Measurements from ENCODE around the gene SEC24B. TPM values are rescaled to one million over a fixed set of nuclear protein-coding genes. Genes with fewer than 3 reads are reported as not detected.

Gene SEC24B
- 14.0 and 16.5 TPM in 2 replicates for total RNA-seq

GRCh38 chr4:109433205-109434006 lies at the start of gene SEC24B:
SEC24B (plus strand) TSS chr4:109433815; CDS start chr4:109433870, 55 bp downstream.

GRCh38 chr4:109559983-109560686 lies 126.5 kb downstream of the SEC24B start, which contains the start of gene MCUB:
MCUB (plus strand) TSS chr4:109560246; CDS start chr4:109560338, 92 bp downstream.

Other genes with a start within 250 kb of the SEC24B start
- gene COL25A1, start 131.2 kb upstream of the SEC24B start, total RNA-seq, result under 0.01 and 0.17 TPM in 2 replicates
- 51.0 and 57.3 TPM in 2 replicates for gene MCUB, start 126.4 kb downstream of the SEC24B start, total RNA-seq